HG03469 (cell line): ENCODE data around the gene CD300A.

Experiments
- ATAC-seq: cut with Tn5 transposase; IDR thresholded peaks from one replicate; pipeline ENCODE4 v1.9.1; 2021; ENCODE audit warnings: mild to moderate bottlenecking, moderate library complexity, moderate number of reproducible peaks; ENCODE audit not compliant: unreplicated experiment

CD300A gene

DNA sequence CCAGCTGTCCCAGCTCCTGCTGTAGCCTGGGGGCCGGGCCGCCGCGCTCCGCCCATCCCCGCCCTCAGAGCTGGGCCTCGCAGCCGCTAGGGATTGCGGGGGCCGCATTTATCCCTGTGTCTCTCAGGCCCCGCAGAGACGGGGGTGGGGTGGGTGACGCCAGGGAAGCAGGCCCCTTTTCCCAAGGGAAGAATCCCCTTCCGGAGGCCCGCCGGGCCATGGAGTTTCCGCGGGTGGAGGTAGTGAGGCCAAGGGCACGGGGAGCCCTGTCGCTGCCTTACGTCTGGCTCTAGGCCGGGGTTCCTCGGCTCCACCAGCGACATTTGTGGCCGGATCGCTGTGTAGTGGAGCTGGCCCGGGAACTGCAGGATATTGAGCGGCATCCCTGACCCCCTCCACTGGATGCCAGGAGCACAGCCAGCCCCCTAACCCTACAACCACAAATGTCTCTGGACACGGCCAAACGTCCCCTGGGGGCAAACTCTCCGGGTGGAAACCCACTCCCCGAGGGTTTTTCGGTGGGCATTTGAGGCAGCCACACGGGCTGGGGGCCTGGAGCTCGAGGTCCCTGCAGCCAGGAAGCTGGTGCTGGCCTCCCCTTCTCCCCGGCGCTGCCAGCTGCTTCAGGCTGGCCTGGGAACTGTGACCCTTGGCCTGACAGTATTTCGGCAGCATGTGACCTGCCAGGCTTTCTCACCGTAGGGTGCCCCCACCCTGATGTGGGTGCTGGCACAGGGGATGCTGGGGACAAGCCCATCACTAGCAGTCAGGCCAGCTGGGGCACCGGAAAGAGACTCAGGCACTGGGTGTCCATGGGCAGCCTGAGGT is 12.0 kb upstream of the CD300A start:
- peak; percentile 61 for ATAC-seq

DNA sequence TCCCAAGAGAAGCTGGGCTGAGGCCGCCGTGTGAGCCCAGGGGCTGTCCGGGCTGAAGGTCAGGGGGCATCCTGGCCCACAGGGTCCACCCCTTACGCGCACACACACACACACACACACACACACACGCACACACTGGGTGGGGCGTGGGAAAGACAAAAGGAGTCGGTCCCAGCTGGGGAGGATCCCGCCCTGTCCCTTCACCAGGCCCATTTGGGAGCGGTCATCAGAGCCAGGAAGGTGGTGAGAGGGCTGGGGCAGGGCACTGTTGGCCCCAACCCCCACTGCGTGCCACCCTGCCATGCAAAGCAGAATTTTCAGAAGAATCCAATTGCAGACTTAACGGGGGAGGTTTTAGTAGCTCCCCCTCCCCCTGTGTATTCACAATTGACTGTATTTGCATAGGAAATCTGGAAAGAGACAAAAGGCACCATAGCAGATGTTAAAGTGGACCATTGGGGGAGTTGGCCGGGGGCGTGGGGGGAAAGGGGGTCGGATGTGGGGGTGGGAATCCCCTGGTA is 11.3 kb upstream of the CD300A start:
- no peak for ATAC-seq

DNA sequence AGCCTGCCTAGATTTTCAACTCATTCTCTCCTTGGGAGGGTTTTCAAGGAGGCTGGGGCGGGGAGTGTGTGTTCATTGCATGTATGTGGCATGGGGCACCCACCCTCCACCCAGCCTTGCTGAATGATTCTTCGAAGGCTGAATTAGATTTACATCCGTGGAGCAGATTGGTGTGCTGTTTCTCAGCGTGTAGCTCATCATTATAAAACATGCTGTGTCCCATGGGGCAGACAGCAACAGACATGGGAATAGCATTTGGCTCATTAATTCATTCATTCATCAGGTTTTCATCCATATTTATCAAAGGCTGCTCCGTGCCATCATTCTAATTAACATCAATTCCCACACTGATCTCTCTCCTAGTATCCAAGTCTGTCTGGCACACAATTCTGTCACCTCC is 10.6 kb upstream of the CD300A start:
- no peak for ATAC-seq

DNA sequence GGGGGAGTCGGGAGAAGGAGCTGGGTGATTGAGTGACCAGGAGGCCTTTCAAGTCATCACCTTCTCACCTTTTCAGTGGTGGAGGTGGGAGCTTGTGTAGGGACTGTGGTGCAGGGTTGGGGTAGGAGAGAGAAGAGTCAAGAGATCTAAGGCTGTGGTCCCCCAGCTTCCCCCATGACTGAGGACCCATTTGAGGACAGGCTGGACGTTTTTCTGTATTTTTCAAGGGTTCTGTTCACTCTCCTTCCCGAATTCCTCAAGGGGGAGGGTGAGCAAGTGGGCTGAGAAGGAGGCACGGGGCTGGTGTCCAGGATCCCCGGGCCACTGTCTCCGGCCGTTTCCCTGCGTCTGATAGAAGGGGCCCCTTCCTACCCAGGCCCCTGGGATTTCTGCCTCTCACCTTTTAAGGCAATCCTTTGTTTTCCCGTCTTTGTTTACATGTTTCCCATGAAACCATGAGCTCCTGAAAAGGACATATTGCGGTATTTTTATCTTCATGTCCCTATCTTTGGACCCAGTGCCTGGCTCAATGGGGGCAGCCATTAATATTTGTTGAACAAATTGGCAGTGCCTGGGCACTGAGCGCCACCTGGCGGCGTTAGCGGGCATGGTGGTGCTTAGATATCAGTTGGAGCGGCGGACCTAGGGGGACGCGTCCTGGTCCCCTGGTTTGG is 9.2 kb upstream of the CD300A start:
- no peak for ATAC-seq

DNA sequence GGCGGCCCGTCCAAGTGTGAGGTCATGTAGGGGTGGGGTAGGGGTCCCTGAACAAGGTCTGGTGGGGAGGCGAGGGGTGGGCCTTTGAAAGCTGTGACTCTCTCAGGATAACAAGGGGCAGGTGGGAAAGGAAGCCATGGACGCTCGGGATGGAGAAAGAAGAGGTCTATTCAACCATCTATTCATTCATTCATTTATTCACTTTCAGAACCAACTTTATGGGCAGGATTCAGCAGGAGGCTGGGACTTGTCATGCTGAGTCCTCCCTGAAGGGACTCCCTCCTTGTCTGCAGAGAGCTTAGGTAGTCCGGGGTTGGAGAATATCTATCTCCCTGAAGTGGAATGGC is 8.6 kb upstream of the CD300A start:
- no peak for ATAC-seq

DNA sequence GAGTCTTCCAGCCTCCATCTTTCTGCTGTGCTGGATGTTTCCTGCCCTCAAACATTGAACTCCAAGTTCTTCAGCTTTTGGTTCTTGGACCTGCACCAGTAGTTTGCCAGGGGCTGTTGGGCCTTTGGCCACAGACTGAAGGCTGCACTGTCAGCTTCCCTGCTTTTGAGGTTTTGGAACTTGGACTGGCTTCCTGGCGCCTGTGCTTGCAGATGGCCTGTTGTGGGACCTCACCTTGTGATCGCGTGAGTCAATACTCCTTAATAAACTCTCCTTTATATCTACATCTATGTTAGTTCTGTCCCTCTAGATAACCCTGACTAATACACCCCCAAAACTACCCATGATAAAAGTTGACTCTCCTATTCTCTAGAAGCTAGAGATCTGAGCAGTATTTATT is 7.6 kb upstream of the CD300A start:
- no peak for ATAC-seq

DNA sequence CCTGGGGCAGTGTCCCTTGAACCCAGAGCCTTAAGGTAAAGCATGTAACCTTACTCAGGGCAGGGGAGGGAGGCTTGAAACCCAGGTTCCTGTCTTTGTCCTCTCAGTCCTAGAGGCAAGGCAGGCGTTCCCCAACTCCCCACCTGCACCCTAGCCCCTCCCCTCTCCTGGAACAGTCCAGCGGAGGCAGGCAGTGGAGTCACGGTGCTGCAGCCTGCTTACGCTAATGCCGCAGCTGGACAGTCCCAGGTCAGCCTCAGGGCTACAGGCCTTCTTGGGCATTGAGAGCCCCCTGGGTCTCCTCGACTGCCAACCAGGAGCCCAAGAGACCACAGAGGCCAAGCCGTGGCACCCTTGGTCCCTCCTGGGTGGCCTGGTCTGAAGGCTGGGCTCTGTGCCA is 6.8 kb upstream of the CD300A start:
- no peak for ATAC-seq

DNA sequence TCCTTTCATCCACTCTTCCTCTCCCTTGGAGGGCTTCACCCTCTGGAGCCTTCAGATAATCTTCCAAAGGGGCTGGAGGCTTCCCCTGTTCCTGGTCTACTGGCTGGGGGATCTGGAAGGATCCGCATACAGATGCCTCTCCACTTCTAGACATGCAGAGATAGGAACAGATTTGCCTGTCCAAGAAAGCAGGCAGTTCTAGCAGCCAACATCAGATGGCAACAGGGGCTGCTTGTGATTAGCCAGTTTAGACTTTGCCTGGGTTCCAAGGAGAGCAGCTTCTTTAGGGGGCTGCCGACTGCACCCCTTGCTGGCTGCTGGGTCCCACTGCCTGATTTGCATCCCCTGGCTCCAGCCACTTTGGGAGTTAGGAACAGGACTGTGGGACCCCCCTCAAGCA is 6.2 kb upstream of the CD300A start:
- no peak for ATAC-seq

DNA sequence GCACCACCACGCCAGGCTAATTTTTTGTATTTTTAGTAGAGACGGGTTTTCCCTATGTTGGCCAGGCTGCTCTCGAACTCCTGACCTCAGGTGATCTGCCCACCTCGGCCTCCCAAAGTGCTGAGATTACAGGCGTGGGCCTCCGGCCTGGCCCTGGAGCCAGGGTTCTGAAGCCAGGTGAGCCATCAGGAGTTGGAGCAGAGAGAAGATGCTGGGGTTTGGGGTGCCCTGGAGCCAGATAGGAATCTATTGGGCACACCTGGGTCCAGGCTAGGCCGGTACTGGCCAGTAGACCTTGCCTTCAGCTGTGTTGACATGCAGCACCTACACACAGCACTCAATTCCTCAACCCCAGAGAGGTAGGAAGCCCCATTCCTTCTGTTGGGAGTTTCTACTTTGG is 5.4 kb upstream of the CD300A start:
- no peak for ATAC-seq

DNA sequence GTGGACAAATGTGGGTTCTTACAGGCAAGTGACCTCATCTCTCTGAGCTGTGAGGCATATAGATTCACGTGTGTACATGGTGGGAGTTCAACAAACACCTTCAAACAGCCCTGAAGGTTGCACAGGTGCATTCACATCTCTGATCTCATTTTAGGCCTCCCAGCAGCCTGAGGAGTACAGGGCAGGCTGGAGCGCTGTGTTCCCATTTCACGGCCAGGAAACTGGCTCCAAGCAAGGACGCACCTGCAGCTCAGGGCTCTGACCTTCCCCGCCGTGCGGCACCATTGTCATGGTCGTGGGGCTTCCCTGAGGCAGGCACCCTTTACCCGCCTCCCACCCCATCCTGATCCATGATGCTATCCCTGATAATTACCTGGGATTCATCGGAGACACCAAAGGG is 4.8 kb upstream of the CD300A start:
- no peak for ATAC-seq

DNA sequence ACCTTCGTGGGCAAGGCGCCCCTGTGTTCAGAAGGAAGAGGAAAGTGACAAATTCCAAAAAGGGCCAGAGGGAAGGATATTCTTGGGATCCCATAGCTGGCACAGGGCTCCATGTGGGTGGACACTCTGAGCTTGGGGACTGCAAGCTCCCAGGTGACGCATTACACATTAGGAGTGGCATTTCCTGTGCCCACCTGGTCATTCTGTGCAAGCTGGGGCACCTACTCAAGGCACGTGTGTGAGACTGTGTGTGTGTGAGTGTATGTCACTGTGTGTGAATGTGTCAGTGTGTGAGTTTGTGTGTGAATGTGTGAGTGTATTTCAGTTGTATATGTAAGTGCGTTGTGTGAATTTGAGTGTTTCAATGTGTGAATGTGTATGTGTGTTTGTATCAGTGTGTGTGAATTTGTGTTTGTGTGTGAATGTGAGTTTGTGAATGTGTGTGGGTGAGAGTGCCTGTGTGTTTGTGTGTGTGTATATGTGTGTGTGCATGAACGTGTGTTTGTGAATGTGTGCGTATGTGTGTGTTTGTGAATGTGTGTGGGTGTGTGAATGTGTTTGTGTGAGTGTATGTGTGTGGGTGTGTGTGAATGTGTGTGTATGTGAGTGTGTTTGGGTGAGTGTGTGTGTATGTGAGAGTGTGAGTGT is 1.6 kb upstream of the CD300A start:
- no peak for ATAC-seq

DNA sequence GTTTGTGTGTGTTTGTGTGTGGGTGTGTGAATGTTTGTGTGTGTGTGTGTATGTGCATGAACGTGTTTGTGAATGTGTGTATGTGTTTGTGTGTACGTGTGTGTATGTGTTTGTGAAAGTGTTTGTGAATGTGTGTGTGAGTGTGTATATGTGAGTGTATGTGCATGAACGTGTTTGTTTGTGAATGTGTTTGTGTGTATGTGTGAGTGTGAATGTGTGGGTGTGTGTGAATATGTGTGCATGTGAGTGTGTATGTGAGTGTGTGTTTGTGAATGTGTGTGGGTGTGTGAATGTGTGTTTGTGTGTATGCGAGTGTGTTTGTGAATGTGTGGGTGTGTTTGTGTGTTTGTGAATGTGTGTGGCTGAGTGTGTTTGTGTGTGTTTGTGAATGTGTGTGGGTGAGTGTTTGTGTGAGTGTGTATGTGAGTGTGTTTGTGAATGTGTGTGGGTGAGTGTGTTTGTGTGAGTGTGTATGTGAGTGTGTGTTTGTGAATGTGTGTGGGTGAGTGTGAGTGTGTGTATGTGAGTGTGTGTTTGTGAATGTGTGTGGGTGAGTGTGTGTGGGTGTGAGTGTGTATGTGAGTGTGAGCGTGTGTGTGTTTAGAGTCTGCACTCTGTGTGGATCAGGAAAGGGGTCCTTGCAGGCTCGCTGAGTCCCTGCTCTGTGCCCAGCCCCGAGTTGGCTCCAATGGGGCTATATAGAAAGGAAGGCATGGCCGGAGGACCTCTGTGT is 890 bp upstream of the CD300A start:
- no peak for ATAC-seq

DNA sequence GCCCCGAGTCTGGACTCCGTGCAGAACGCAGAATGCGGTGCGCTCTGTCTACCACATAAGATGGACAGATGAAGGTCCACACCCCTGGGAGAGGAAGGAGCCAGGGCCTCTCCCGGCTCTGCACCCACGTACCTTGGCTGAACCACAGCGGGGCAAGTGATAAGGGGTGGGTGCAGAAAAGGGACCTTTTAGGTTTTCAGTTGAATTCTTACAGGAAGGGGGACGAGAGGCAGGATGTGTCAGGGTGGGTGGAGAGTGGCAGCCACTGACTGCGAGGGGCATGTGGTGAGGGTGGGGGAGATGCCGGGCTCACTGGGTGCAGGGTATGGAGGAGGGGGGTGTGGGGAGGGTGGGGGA is 372 bp downstream of the CD300A start:
- ATAC-seq: no peak

DNA sequence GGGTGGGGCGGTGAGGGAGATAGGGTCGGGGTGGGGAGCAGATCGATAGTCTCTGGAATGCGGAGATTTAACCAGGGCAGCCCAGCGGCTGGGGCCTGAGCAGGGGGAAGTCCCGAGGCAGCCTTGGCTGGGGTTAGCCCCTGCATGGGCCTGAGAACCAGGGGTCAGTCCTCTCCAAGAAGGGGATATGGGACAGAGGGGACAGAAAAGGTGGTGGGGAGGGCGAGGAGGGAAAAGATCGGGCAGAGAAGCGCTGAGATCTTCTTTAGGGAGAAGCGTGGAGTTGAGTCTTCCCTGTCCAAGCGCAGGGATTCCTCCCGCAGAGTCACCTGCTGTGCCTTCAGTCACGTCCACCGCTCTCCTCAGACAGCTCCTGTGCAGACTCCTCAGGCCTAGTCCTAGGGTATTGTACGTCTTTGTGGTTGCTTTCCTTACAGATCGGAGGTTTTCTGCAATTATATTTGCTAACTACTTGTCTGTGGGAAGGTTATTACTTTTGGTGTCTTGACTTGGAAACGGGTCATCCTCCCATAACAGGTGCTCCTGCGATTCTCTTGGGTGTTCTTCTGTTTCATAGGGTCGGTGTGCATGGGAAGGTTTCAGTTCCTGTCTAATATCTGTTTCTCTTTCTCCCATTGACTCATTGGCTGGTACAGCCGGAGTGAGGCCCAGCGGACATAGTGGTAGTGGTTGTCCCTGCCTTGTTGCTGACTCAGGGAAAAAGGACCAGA is 952 bp downstream of the CD300A start:
- ATAC-seq: peak; percentile 61

DNA sequence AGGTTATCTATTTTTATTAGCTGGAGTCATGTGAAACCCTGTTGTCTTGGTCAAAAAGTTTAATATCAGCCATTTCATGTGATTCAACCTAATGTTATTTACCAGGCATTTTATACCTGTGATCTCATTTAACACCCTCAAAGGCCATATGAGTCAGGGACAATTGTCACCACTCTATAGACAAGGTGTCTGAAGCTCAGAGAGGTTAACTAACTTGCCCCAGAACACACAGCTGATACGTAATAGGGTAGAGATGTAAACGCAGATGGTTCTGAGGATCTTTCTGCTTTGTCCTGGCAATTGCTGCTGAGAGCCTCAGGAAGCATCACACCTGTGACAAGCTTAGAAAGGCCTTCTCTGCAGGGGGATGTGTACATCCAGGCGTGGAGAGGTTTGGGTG is 4.9 kb downstream of the CD300A start:
- ATAC-seq: no peak

DNA sequence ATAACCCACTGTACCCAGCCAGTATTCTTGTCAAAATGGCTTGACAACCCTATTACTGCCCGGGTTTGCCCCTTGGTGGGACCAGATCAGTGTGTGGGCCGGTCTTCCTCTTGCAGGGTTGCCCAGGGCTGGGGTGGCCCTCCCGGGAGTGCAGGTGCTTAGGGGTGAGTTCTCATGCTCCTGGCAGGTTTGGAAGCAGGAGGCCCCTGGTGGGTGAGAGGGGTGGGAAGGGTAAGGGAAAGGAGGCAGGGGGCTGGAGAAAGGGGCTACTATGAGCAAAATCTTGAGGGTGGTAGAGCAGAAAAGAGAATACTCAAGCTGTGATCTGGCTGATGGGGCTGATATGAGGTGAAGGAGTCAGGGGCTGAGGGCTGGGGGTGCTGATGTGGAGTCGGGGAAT is 6.5 kb downstream of the CD300A start:
- ATAC-seq: no peak

DNA sequence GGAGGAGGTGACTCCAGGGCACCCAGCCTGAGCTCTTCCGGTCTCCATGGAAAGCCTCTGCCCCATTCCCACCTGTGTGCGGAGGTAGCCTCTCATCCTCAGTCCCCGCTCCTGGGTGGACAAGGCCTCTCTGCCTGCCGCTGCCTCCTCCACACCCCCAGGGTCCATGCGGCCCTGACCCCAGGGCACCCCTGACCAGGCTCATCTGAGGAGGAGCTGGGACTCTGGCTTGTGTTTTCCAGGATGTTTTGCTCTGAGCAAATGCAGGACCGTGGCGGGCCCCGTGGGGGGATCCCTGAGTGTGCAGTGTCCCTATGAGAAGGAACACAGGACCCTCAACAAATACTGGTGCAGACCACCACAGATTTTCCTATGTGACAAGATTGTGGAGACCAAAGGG is 6.9 kb downstream of the CD300A start:
- ATAC-seq: no peak

DNA sequence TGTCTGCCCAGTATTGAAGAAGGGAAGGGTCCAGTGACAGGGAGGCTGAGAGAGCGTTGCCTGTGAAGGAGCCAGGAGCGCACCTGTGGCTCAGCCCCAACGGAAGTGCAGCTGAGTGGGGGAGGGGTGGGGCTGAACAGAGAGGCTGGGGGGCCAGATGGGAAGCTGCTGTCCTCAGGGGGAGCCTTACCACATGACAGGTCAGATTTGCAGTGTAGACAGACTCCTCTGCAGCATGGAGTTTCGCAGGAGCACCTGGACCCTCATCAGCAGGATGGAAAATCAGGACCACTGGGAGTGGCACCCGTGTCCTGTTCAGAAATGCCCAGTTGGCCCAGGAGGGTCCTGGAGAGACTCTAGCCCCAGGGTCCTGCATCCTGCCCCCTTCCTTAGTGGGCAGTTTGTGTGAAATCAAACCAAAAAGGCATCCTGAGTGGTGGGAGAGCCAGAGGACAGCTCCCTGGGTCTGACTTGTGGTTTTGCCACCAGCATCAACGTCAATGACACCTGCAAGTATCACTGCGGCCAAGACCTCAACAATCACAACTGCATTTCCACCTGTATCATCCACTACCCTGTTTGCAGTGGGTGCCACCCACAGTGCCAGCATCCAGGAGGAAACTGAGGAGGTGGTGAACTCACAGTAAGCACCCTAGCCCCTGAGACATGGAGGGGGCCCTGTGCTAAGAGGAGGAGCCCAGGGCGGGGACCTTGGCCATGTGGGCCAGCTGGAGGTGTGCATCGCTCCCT is 7.8 kb downstream of the CD300A start:
- ATAC-seq: no peak

DNA sequence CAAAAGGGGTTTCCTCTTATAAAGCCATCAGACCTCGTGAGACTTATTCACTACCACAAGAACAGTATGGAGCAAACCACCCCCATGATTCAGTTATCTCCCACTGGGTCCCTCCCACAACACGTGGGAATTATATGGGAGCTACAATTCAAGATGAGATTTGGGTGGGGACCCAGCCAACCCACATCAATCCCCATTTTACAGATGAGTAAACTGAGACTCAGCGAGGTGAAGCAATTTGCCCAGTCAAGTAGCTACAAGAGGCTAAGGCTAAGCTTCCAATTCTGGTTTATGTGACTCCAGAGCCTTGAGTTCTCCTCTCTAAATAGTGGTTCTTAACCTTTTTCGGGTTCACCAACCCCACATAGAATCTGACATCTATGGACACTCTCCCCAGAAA is 8.8 kb downstream of the CD300A start:
- no peak for ATAC-seq

DNA sequence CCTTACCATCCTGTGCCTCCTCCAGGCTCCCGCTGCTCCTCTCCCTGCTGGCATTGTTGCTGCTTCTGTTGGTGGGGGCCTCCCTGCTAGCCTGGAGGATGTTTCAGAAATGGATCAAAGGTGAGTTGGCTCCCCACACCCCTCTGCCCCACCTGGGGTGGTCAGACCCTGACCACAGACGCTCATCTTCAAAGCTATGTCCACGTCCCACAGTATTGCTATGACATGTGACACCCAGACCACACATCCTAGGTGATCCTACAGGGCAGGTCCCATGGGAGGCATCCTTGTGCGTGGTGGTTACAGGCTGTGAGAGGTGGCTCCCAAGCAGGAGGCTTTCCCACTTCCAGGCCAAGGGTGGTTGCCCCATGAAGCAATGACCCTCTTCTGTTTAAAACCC is 11.0 kb downstream of the CD300A start:
- no peak for ATAC-seq
